HEK293 (cell line): Measurements from ENCODE around the gene ARHGAP6.

Source experiments
- CTCF ChIA-PET: fragments of 350-600 bp; formaldehyde crosslinking; extraction: SDS; loops from one replicate; lab custom pipeline; 2021; ENCODE audit warnings: antibody characterized with exemption; lab: Yijun Ruan, JAX
- POLR2A ChIA-PET: fragments of 300-600 bp; formaldehyde crosslinking; extraction: SDS; loops from one replicate; lab custom pipeline; 2020; ENCODE audit warnings: antibody characterized with exemption, inconsistent platforms; lab: Yijun Ruan, JAX
- H3K27ac ChIP-seq: fragments of 200-500 bp; sonication (Bioruptor generic); 2 replicates; pipeline ENCODE4 v1.5.1; 2014; ENCODE audit warnings: low read depth, low read length, control low read depth, inconsistent platforms; ENCODE audit errors: extremely low read depth
- H3K36me3 ChIP-seq, 2 experiments: fragments of 200-500 bp in 1 of 2; sonication (Bioruptor generic) in 1 of 2; 1 replicate in 1 of 2; 2 replicates in 1 of 2; pipeline ENCODE4 v1.5.1; 2014 to 2017; ENCODE audit warnings: inconsistent platforms in 2 of 2, low read length in 2 of 2; ENCODE audit not compliant: control insufficient read depth in 2 of 2, insufficient read depth in 1 of 2
- H3K4me1 ChIP-seq: fragments of 200-500 bp; sonication (Bioruptor generic); 2 replicates; pipeline ENCODE4 v1.5.1; 2014; ENCODE audit warnings: mild to moderate bottlenecking, low read length, inconsistent platforms; ENCODE audit not compliant: control insufficient read depth, insufficient read depth
- H3K4me3 ChIP-seq: 2 replicates; pipeline ENCODE4 v1.5.1; 2011; ENCODE audit warnings: low read depth, mild to moderate bottlenecking, control low read depth, low read length, moderate library complexity
- H3K9me3 ChIP-seq: fragments of 200-500 bp; sonication (Bioruptor generic); 2 replicates; pipeline ENCODE4 v1.5.1; 2014; ENCODE audit warnings: low read depth, low read length, inconsistent platforms; ENCODE audit not compliant: control insufficient read depth, insufficient read depth
- EGR2 ChIP-seq: fragments of 450-650 bp; formaldehyde crosslinking; IDR thresholded peaks from 2 replicates; pipeline ENCODE4 v1.5.1; 2016; ENCODE audit warnings: low read depth, missing biosample characterization, missing genetic modification characterization
- KLF10 ChIP-seq: fragments of 450-650 bp; IDR thresholded peaks from 2 replicates; pipeline ENCODE4 v1.5.1; 2018; ENCODE audit warnings: missing biosample characterization, mild to moderate bottlenecking, missing genetic modification characterization
- REST ChIP-seq: fragments of 450-650 bp; formaldehyde crosslinking; IDR thresholded peaks from 2 replicates; pipeline ENCODE4 v1.5.1; 2016; ENCODE audit warnings: missing biosample characterization, missing genetic modification characterization
- ZFP69B ChIP-seq: fragments of 450-650 bp; formaldehyde crosslinking; IDR thresholded peaks from 2 replicates; pipeline ENCODE4 v1.5.1; 2016; ENCODE audit warnings: missing biosample characterization, missing genetic modification characterization
- ZNF202 ChIP-seq: fragments of 450-650 bp; formaldehyde crosslinking; IDR thresholded peaks from 2 replicates; pipeline ENCODE4 v1.5.1; 2016; ENCODE audit warnings: missing biosample characterization, missing genetic modification characterization, borderline replicate concordance
- ZNF292 ChIP-seq: fragments of 450-650 bp; formaldehyde crosslinking; IDR thresholded peaks from 2 replicates; pipeline ENCODE4 v1.5.1; 2016; ENCODE audit warnings: low read depth, missing biosample characterization, missing genetic modification characterization, borderline replicate concordance
- ZNF311 ChIP-seq: fragments of 450-650 bp; formaldehyde crosslinking; IDR thresholded peaks from 2 replicates; pipeline ENCODE4 v1.5.1; 2017; ENCODE audit warnings: missing biosample characterization, missing genetic modification characterization, borderline replicate concordance
- ZNF513 ChIP-seq: fragments of 450-650 bp; IDR thresholded peaks from 2 replicates; pipeline ENCODE4 v1.5.1; 2018; ENCODE audit warnings: missing biosample characterization, missing genetic modification characterization
- ZNF621 ChIP-seq: fragments of 450-650 bp; formaldehyde crosslinking; IDR thresholded peaks from 2 replicates; pipeline ENCODE4 v1.5.1; 2017; ENCODE audit warnings: missing biosample characterization, missing genetic modification characterization
- ZNF660 ChIP-seq: fragments of 450-650 bp; IDR thresholded peaks from 2 replicates; pipeline ENCODE4 v1.5.1; 2018; ENCODE audit warnings: missing biosample characterization, mild to moderate bottlenecking, missing genetic modification characterization
- ZNF777 ChIP-seq: fragments of 450-650 bp; formaldehyde crosslinking; IDR thresholded peaks from 2 replicates; pipeline ENCODE4 v1.5.1; 2017; ENCODE audit warnings: missing biosample characterization, missing genetic modification characterization, borderline replicate concordance
- TF ChIP-seq, protein P1 (sequence below): fragments of 450-650 bp; formaldehyde crosslinking; IDR thresholded peaks from 2 replicates; pipeline ENCODE4 v1.5.1; 2017; ENCODE audit warnings: missing biosample characterization, missing genetic modification characterization
- TF ChIP-seq, protein P2 (sequence below): fragments of 450-650 bp; formaldehyde crosslinking; IDR thresholded peaks from 2 replicates; pipeline ENCODE4 v1.5.1; 2017; ENCODE audit warnings: missing biosample characterization, missing genetic modification characterization
- TF ChIP-seq, protein P3 (sequence below): IDR thresholded peaks from 2 replicates; pipeline ENCODE4 v1.6.1; 2011; ENCODE audit warnings: mild to moderate bottlenecking, low read depth, low read length, borderline replicate concordance

ARHGAP6 gene

DNA sequence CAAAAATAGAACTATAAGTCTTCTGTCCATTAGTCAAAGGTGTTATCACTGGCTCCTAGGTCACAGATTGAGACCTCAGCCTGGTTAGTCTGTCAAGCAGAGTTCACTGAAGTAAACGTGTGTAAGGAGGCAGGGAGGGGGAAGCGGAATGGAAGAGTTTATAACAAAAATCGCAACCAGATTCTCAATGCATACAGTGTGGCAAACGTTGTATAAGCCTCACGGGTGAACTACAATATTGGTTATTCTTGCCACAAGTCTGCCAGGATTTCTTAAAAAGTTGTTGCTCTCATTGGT is 257.7 kb downstream of the ARHGAP6 start:
- H3K27ac ChIP-seq, result no peak overlapping the region
- ChIA-PET POLR2A (no interaction called here), CTCF (interaction anchor here (0.7 kb wide), 1 partner anchor 218 kb away, joined by 3 read pairs; no protein-coding TSS in a partner anchor)
- no peaks in the 10 kb centered on the region for H3K36me3 ChIP-seq
- TF ChIP-seq, protein P1, sequence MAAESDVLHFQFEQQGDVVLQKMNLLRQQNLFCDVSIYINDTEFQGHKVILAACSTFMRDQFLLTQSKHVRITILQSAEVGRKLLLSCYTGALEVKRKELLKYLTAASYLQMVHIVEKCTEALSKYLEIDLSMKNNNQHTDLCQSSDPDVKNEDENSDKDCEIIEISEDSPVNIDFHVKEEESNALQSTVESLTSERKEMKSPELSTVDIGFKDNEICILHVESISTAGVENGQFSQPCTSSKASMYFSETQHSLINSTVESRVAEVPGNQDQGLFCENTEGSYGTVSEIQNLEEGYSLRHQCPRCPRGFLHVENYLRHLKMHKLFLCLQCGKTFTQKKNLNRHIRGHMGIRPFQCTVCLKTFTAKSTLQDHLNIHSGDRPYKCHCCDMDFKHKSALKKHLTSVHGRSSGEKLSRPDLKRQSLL (tag by site-specific recombination), result no peak
- TF ChIP-seq ZFP69B, result no peak
- no peak for TF ChIP-seq KLF10 (tag by site-specific recombination)
- no peak for TF ChIP-seq EGR2 (tag by site-specific recombination)
- no peak for TF ChIP-seq ZNF660 (tag by site-specific recombination)
- TF ChIP-seq, protein P2, sequence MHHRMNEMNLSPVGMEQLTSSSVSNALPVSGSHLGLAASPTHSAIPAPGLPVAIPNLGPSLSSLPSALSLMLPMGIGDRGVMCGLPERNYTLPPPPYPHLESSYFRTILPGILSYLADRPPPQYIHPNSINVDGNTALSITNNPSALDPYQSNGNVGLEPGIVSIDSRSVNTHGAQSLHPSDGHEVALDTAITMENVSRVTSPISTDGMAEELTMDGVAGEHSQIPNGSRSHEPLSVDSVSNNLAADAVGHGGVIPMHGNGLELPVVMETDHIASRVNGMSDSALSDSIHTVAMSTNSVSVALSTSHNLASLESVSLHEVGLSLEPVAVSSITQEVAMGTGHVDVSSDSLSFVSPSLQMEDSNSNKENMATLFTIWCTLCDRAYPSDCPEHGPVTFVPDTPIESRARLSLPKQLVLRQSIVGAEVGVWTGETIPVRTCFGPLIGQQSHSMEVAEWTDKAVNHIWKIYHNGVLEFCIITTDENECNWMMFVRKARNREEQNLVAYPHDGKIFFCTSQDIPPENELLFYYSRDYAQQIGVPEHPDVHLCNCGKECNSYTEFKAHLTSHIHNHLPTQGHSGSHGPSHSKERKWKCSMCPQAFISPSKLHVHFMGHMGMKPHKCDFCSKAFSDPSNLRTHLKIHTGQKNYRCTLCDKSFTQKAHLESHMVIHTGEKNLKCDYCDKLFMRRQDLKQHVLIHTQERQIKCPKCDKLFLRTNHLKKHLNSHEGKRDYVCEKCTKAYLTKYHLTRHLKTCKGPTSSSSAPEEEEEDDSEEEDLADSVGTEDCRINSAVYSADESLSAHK, result no peak
- TF ChIP-seq, protein P3, sequence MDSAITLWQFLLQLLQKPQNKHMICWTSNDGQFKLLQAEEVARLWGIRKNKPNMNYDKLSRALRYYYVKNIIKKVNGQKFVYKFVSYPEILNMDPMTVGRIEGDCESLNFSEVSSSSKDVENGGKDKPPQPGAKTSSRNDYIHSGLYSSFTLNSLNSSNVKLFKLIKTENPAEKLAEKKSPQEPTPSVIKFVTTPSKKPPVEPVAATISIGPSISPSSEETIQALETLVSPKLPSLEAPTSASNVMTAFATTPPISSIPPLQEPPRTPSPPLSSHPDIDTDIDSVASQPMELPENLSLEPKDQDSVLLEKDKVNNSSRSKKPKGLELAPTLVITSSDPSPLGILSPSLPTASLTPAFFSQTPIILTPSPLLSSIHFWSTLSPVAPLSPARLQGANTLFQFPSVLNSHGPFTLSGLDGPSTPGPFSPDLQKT, result no peak
- no peak for TF ChIP-seq ZNF292 (tag by site-specific recombination)
- TF ChIP-seq REST (tag by site-specific recombination), result no peak
- TF ChIP-seq ZNF202 (tag by site-specific recombination), result no peak
- no peak overlapping the region for H3K4me3 ChIP-seq
- no peaks in the 10 kb centered on the region for H3K4me1 ChIP-seq
- H3K9me3 ChIP-seq, result no peaks in the 10 kb centered on the region

DNA sequence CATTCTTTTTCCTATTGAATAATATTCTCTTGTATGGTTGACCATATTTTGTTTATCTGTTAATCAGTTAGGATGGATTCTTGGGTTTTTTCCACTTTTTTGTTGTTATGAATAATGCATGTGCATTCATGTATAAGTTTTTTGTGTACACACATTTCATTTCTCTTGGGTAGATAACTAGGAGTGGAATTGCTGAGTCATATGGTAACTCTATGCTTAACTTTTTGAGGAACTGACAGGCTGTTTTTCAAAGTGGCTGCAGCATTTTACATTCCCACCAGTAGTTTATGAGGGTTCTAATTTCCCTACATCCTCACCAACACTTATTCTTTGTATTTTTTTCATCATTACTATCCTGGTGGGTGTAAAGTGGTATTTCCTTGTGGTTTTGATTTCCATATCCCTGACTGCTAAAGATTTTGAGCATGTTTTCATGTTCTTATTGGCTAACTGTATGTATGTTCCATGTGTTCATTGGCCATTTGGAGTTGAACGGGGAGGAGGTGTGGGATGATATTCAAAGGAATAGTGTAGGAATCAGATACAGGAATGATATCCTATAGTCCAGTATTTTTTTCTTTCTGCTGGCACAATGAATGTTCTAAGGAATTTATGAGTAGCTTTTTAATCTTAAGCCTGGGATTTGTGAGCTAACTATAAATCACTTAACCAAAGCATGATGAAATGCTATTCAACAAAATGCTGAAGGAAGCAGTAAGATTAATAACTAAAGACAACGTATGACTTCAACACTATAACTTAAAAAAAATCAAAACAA is 258.2 kb downstream of the ARHGAP6 start:
- CTCF ChIA-PET, result interaction anchor here (0.7 kb wide), 1 partner anchor 218 kb away, joined by 3 read pairs; no protein-coding TSS in a partner anchor
- H3K36me3 ChIP-seq, result no peaks in the 10 kb centered on the region
- H3K27ac ChIP-seq, result no peak overlapping the region
- no peak for TF ChIP-seq ZNF311 (tag by site-specific recombination)
- no peak for TF ChIP-seq ZNF621 (tag by site-specific recombination)
- TF ChIP-seq ZNF777, result no peak
- no peak for TF ChIP-seq ZNF513 (tag by site-specific recombination)
- no peaks in the 10 kb centered on the region for H3K4me1 ChIP-seq
- no peak overlapping the region for H3K4me3 ChIP-seq
- POLR2A ChIA-PET, result no interaction called here
- no peaks in the 10 kb centered on the region for H3K9me3 ChIP-seq
